ENCODE results near the gene TMEM119.

- TF ChIP-seq CTCF (IDR thresholded peaks at IDR 0.05): no peak
- no peak for TF ChIP-seq POLR2AphosphoS5 (IDR thresholded peaks at IDR 0.05; ENCODE audit: insufficient read depth in 1 of 2, low read depth in 1 of 2)
- no peak for TF ChIP-seq POLR2A (IDR thresholded peaks at IDR 0.05)
Measured at GRCh38 chr12:108622921-108623514, 25.1 kb upstream of the TMEM119 start.
